ENCODE measurements around the gene TRIM24.
"Not testable (repeated sequence)": the region's sequence is repeated elsewhere in the genome, so short reads cannot be mapped to it uniquely, and the experiment has no call there.

Gene TRIM24

GRCh38 chr7:138460649-138461607 is 869 bp downstream of the TRIM24 start:
- peak; percentile 27 to 48 for DNase-seq (ENCODE audit: low read depth in 2 of 2)

DNA sequence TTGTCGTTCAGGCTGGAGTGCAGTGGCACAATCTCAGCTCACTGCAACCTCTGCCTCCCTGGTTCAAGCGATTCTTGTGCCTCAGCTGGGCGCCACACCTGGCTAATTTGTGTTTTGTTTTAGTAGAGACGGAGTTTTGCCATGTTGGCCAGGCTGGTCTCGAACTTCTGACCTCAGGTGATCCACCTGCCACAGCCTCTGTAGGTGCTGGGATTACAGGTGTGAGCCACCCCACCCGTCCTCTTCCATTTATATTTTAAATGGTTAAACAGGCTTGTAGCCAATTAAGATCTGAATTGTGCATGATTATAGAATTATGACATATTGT is 3.2 kb downstream of the TRIM24 start:
- DNase-seq (ENCODE audit: low read depth in 2 of 2), result not testable (repeated sequence)

DNA sequence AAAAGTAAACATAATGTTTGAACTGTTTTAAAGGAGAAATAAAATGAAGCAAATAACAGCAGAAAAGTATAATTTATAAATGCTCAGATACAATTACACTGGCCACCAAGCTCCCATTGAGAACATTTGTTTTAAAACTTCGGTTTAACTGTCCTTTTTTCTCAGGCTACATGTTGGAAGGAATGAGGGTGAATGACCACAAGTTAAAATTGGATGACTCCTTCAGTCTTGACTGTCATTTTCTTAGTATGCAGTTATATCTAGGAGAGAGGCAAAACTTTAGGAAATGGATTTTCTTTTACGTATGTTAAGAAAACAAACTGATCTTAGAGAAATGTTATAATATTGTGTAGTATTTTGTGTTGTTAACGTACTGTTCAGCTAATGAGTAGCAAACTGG is 5.0 kb downstream of the TRIM24 start:
- DNase-seq (ENCODE audit: low read depth in 2 of 2), result no peak

DNA sequence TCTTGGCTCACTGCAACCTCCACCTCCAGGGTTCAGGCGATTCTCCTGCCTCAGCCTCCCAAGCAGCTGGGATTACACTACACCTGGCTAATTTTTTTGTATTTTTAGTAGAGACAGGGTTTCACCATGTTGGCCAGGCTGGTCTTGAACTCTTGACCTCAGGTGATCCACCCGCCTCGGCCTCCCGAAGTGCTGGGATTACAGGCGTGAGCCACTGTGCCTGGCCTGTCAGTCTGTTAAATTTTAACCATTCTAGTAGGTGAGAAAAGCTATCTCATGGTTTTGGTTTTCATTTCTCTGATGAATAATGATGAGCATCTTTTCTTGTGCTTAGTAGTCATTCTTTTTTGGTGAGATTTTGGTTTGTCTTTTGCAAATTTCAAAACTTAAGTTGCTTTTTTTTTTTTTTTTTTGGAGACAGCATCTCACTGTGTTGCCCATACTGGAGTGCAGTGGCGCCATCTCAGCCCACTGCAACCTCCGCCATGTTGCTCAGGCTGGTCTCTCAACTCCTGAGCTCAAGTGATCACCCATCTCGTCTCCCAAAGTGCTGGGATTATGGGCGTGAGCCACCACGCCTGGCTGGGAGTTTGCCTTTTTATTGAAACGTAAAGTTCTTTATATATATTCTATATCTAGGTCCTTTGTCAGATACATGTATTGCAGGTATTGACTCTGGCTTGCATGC is 6.2 kb downstream of the TRIM24 start:
- not testable (repeated sequence) for DNase-seq (ENCODE audit: low read depth in 2 of 2)

DNA sequence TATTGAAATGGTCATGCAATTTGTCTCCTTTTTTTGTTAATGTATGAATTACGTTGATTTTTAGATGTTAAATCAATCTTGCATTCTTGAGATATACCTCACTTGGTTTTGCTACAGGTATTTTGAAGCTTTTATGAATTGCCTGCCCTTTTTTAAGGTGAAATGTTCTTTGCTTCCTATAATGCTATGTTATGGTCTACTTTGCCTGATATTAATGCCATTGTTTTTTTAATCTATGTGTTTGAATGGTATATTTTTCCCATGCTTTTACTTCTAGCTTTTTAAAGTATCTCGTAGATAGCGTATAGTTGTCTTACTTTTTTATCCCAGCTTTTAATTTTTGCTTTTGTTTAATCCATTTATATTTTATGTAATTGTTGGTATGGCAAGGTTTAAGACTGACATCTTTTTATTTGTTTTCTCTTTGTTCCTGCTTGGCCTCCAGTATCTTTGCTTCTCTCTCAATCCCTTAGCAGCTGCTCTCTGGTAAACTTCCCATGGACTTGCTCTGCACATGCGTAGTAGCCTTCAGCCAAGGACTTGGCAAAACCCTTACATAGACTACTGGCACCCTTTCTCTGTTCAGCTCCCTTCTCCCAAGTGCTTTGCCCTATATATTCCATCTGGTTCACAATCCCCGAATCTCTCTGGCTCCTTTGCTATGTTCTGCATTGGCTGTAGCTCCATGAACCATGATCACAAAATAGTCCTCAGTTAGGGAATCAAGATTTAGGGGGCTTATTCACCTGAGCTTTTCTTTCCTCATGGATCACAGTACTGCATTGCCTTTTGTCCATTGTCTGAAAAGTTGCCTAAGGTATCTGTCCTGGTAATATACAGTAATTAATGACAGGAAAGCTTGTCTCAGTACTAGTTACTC is 8.4 kb downstream of the TRIM24 start:
- DNase-seq (ENCODE audit: low read depth in 2 of 2), result no peak

GRCh38 chr7:138470391-138471157 is 10.5 kb downstream of the TRIM24 start:
- DNase-seq (ENCODE audit: low read depth in 2 of 2), result no peak

DNA sequence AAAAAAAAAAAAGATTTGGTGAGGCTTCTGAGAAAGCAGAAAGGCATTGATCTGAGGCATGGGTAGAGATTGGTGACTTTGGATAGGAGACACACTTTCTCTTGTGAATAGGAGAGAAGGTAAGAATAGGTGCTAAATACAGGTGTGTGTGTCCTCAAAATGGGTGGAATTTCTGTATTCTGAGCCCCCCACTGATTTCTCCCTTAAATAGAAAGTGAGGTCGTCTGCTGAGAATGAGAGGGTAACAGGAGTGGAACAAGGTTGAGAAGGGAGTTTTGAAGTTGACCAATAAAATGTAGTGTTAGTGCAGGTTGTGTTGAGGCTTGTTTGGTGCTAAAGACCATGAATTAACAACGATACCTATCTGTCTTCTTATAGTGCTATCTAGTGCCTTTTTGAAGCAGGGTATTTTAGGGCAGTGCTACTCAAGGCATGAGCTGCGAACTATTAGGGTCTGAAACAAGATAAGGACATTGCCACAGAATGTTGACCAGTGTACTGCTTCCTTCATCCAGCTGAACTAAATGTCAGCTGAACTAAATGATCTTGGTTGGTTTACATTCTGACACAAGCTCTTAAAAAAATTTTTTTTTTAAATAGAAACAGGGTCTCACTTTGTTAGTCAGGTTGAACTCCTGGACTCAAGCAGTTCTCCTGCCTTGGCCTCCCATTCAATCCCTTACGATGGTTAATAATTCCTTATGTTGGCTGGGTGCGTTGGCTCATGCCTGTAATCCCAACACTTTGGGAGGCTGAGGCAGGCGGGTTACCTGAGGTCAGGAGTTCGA is 12.4 kb downstream of the TRIM24 start:
- no peak for DNase-seq (ENCODE audit: low read depth in 2 of 2)

- no peak for DNase-seq (ENCODE audit: low read depth in 2 of 2)
These were observed 15.3 kb downstream of the TRIM24 start for GRCh38 chr7:138475377-138475776.

GRCh38 chr7:138477081-138477578 is 17.1 kb downstream of the TRIM24 start:
- DNase-seq (ENCODE audit: low read depth in 2 of 2), result no peak

DNA sequence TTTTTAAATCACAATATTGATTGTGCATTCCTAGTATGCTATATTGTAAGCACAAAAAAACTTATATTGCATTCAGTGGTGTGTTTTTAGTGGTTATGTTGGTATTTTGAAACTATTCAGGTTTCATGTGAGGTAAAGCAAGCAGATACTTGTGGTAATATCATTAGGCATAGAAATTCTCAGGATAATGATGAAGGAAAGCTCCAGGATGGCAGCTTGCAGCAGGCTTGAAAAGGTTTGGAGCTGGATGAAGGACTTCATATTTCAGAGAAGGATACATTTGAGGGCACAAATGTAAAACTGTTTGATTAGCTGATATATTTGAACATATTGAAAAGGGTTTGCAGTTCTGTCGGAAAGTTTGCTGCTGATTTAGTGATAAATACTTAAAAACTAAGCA is 17.5 kb downstream of the TRIM24 start:
- DNase-seq (ENCODE audit: low read depth in 2 of 2), result no peak

GRCh38 chr7:138478499-138478908 is 18.4 kb downstream of the TRIM24 start:
- DNase-seq (ENCODE audit: low read depth in 2 of 2), result no peak

GRCh38 chr7:138480527-138480926 is 20.5 kb downstream of the TRIM24 start:
- no peak for DNase-seq (ENCODE audit: low read depth in 2 of 2)

DNA sequence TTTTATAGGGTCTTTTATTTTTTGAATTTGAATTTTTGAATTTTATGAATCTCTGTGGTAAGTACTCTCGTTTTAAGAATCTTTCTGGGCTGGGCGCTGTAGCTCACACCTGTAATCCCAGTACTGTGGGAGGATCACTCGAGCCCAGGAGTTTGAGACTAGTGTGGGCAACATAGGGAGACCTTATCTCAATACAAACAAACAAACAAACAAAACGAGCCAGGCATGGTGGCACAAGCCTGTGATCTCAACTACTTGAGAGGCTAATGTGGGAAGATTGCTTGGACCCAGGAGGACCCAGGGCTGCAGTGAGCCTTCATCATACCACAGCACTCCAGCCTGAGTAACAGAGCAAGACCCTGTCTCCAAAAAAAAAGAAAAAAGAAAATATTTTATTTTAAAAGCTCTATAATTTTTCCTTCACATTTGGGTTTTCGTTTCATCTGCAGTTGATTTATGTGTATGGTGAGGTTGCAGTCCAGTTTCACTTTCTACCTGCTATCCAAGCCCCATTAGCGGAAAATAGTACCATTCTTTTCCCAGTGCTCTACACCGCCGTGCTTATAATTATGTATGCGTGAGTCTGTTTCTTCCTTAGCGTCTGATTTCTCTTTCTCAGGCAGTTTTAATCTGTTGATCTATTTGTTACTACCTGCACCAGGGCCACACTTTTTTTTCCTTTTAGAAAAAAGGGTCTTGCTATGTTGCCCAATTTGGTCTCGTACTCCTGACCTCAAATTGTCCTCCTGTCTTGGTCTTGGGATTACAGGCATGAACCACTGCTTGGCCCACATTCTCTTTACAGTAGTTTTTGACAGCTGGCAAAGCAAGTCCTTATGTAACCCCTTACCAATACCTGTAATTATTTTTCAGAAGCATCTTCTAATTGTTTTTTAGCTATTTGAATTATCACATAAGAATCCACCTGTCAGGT is 21.7 kb downstream of the TRIM24 start:
- DNase-seq (ENCODE audit: low read depth in 2 of 2), result no peak

GRCh38 chr7:138483531-138483930 is 23.5 kb downstream of the TRIM24 start:
- no peak for DNase-seq (ENCODE audit: low read depth in 2 of 2)

GRCh38 chr7:138485508-138485907 is 25.4 kb downstream of the TRIM24 start:
- not testable (repeated sequence) for DNase-seq (ENCODE audit: low read depth in 2 of 2)

DNA sequence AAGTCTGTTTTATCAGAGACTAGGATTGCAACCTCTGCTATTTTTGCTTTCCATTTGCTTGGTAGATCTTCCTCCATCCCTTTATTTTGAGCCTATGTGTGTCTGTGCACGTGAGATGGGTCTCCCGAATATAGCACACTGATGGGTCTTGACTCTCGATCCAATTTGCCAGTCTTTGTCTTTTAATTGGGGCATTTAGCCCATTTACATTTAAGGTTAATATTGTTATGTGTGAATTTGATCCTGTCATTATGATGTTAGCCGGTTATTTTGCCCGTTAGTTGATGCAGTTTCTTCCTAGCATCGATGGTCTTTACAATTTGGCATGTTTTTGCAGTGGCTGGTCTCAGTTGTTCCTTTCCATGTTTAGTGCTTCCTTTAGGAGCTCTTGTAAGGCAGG is 29.1 kb downstream of the TRIM24 start:
- DNase-seq (ENCODE audit: low read depth in 2 of 2), result not testable (repeated sequence)

GRCh38 chr7:138491612-138492386 is 31.7 kb downstream of the TRIM24 start:
- DNase-seq (ENCODE audit: low read depth in 2 of 2), result no peak

- no peak for DNase-seq (ENCODE audit: low read depth in 2 of 2)
These were observed 32.4 kb downstream of the TRIM24 start for GRCh38 chr7:138492423-138492822.
